ENCODE data around the gene TECR. TPM values are rescaled to one million over a fixed set of nuclear protein-coding genes. Genes with fewer than 3 reads are reported as not detected.

Gene TECR
- polyA plus RNA-seq, 1 donor from 2014 or later = 31.4 TPM

DNA sequence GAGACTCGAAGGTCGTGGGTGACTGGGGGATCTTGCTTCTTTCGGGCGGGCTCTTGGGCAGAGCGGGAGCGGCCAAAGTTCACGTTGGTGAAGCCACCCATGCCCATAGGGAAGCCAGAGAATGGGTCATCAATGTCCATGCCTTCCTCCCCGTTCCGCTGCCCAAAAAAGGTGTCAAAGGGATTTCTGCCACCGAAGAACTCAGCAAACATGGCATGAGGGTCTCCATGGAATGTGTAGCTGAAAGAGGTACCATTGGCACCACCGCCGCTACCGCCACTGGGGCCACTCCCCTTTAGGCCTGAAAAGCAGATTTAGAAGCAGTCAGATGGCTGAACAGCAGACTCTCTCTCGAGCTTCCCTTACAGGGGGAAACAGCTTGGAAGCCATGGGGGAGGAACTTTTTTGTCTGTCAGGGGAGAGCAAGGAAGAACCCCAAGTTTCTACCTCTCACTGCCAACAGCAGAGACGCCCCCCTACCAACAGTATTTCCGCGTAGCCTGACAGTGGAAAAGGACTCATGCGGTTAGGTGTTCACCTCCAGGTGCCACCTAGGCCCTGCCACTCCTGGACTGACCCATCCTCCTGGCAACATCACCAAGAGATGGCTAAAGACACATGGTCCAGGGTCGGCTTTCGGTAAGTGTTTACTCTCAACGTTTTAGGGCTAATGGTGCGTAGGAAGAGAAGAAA, 12.5 kb upstream of the TECR start:
- Histone ChIP-seq H3K36me3 (ENCODE audit: insufficient read depth, low read length) (no peaks in the 10 kb centered on the region), H3K27ac (ENCODE audit: low read length) (peak overlapping the region; percentile 90), H2AFZ (ENCODE audit: low read depth, low read length) (no peak overlapping the region), H3K79me2 (replicated peaks; ENCODE audit: insufficient read depth, low read length) (peaks cover 21% of the 10 kb centered on the region), H3K4me2 (ENCODE audit: low read length) (peak overlapping the region; percentile 86), H3K9me2 (ENCODE audit: insufficient read depth, low read length) (no peaks in the 10 kb centered on the region), H4K20me1 (ENCODE audit: insufficient read depth) (no peaks in the 10 kb centered on the region), H3K27me3 (ENCODE audit: insufficient read depth, low read depth, low read length) (no peaks in the 10 kb centered on the region), H3F3A (ENCODE audit: insufficient read depth, low read length, poor library complexity, severe bottlenecking) (no peaks in the 10 kb centered on the region), H3K9me3 (ENCODE audit: low read length) (no peaks in the 10 kb centered on the region), H3K4me3 (ENCODE audit: low read length) (peak overlapping the region; percentile 91), H3K9ac (ENCODE audit: low read length) (peak overlapping the region; percentile 89)
- no peak for TF ChIP-seq POLR2AphosphoS5 (IDR thresholded peaks at IDR 0.05)
- TF ChIP-seq, protein P1, sequence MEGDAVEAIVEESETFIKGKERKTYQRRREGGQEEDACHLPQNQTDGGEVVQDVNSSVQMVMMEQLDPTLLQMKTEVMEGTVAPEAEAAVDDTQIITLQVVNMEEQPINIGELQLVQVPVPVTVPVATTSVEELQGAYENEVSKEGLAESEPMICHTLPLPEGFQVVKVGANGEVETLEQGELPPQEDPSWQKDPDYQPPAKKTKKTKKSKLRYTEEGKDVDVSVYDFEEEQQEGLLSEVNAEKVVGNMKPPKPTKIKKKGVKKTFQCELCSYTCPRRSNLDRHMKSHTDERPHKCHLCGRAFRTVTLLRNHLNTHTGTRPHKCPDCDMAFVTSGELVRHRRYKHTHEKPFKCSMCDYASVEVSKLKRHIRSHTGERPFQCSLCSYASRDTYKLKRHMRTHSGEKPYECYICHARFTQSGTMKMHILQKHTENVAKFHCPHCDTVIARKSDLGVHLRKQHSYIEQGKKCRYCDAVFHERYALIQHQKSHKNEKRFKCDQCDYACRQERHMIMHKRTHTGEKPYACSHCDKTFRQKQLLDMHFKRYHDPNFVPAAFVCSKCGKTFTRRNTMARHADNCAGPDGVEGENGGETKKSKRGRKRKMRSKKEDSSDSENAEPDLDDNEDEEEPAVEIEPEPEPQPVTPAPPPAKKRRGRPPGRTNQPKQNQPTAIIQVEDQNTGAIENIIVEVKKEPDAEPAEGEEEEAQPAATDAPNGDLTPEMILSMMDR (IDR thresholded peaks at IDR 0.05; ENCODE audit: poor library complexity, severe bottlenecking) = no peak

DNA sequence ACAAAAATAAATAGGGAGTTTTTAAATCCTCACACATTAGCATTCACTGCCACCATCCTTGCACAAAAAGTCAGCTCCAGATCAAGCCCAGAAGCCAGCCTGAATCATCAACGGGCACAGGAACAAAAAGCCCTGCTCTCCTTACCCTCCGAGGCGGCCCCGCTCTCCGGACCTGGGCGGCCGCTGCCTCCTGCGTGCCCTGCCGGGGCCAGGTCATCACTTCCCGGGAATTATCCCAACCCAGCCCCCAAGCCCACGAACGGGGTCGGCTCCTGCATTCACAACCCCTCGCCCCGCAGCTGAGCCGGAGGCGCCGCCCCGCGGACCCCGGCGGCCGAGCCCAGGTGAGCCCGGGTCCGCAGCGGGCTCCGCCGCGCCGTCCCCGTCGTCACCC, 12.0 kb upstream of the TECR start:
- Histone ChIP-seq H3K9me2 (ENCODE audit: insufficient read depth, low read length) (no peaks in the 10 kb centered on the region), H3K27ac (ENCODE audit: low read length) (peak overlapping the region; percentile 90), H2AFZ (ENCODE audit: low read depth, low read length) (no peak overlapping the region), H3K9me3 (ENCODE audit: low read length) (no peaks in the 10 kb centered on the region), H4K20me1 (ENCODE audit: insufficient read depth) (no peaks in the 10 kb centered on the region), H3K4me3 (ENCODE audit: low read length) (peak overlapping the region; percentile 91), H3K27me3 (ENCODE audit: insufficient read depth, low read depth, low read length) (no peaks in the 10 kb centered on the region), H3K79me2 (replicated peaks; ENCODE audit: insufficient read depth, low read length) (peaks cover 21% of the 10 kb centered on the region), H3K4me2 (ENCODE audit: low read length) (peak overlapping the region; percentile 86), H3K36me3 (ENCODE audit: insufficient read depth, low read length) (no peaks in the 10 kb centered on the region), H3F3A (ENCODE audit: insufficient read depth, low read length, poor library complexity, severe bottlenecking) (no peaks in the 10 kb centered on the region), H3K9ac (ENCODE audit: low read length) (peak overlapping the region; percentile 89)
- TF ChIP-seq, protein P1 (IDR thresholded peaks at IDR 0.05; ENCODE audit: poor library complexity, severe bottlenecking) = no peak
- TF ChIP-seq EZH2 (IDR thresholded peaks at IDR 0.05; ENCODE audit: borderline replicate concordance, insufficient read depth, low read length, poor library complexity, severe bottlenecking) (no peak), POLR2AphosphoS5 (IDR thresholded peaks at IDR 0.05) (no peak), MXI1 (conservative IDR thresholded peaks at IDR 0.05; ENCODE audit: poor library complexity, severe bottlenecking) (no peak), SMC3 (conservative IDR thresholded peaks at IDR 0.05; ENCODE audit: poor library complexity) (no peak), TAF1 (IDR thresholded peaks at IDR 0.05; ENCODE audit: low read depth) (no peak), EP300 (conservative IDR thresholded peaks at IDR 0.05; ENCODE audit: poor library complexity, severe bottlenecking) (no peak), RAD21 (conservative IDR thresholded peaks at IDR 0.05) (no peak)
- TF ChIP-seq, protein P2, sequence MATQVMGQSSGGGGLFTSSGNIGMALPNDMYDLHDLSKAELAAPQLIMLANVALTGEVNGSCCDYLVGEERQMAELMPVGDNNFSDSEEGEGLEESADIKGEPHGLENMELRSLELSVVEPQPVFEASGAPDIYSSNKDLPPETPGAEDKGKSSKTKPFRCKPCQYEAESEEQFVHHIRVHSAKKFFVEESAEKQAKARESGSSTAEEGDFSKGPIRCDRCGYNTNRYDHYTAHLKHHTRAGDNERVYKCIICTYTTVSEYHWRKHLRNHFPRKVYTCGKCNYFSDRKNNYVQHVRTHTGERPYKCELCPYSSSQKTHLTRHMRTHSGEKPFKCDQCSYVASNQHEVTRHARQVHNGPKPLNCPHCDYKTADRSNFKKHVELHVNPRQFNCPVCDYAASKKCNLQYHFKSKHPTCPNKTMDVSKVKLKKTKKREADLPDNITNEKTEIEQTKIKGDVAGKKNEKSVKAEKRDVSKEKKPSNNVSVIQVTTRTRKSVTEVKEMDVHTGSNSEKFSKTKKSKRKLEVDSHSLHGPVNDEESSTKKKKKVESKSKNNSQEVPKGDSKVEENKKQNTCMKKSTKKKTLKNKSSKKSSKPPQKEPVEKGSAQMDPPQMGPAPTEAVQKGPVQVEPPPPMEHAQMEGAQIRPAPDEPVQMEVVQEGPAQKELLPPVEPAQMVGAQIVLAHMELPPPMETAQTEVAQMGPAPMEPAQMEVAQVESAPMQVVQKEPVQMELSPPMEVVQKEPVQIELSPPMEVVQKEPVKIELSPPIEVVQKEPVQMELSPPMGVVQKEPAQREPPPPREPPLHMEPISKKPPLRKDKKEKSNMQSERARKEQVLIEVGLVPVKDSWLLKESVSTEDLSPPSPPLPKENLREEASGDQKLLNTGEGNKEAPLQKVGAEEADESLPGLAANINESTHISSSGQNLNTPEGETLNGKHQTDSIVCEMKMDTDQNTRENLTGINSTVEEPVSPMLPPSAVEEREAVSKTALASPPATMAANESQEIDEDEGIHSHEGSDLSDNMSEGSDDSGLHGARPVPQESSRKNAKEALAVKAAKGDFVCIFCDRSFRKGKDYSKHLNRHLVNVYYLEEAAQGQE (IDR thresholded peaks at IDR 0.05; ENCODE audit: borderline replicate concordance) = no peak
